Measurements from ENCODE around the gene PCSK1.

GRCh38 chr5:96343094-96343493 lies 90.0 kb downstream of the PCSK1 start:
- TF ChIP-seq, protein P1, sequence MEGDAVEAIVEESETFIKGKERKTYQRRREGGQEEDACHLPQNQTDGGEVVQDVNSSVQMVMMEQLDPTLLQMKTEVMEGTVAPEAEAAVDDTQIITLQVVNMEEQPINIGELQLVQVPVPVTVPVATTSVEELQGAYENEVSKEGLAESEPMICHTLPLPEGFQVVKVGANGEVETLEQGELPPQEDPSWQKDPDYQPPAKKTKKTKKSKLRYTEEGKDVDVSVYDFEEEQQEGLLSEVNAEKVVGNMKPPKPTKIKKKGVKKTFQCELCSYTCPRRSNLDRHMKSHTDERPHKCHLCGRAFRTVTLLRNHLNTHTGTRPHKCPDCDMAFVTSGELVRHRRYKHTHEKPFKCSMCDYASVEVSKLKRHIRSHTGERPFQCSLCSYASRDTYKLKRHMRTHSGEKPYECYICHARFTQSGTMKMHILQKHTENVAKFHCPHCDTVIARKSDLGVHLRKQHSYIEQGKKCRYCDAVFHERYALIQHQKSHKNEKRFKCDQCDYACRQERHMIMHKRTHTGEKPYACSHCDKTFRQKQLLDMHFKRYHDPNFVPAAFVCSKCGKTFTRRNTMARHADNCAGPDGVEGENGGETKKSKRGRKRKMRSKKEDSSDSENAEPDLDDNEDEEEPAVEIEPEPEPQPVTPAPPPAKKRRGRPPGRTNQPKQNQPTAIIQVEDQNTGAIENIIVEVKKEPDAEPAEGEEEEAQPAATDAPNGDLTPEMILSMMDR (IDR thresholded peaks at IDR 0.05), result no peak
- TF ChIP-seq EP300 (IDR thresholded peaks at IDR 0.05) (no peak), POLR2A (IDR thresholded peaks at IDR 0.05) (no peak)

All from ovary (tissue), 3 donors.